ENCODE data around the gene CCDC201. TPM values are rescaled to one million over a fixed set of nuclear protein-coding genes. Genes with fewer than 3 reads are reported as not detected.
A peak's percentile ranks its signal among the peaks of the same experiment; 100 is the strongest.

CCDC201 gene
- total RNA-seq, 1 donor from 2014 or later: not detected

DNA sequence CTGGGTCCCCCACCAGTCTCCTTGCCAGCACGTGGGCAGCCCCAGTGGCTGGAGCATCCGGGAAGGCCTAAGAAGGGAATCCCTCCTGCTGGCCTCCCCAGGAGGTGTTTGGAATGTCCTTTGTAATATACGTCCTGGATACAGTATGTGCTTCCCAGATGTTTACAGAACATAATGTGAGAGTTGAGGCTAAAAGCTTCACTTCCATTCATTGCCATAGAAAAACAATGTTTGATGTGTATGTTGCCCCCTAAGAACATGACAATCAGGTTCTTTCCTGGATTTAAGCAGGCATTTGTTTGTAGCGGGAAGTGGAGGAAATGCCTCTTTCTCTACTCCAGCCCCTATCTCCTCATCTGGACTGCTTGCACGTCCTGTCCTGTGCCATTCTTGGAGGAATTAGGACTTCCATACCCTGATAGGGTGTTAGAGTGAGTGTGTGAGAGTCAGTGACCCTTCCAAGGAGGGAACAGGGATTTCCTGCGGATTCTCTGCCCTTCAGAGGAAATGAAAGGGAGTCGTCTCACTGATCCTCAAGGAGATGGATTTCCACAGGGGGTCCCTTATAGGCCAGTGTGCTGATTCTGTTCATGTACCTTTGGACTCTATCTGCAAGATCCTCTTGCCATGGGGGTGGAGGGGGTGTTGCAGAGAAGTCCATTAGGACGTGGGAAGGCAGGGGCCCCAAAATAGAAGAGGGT is 16.6 kb upstream of the CCDC201 start:
- H3K27ac Mint-ChIP-seq: no peak overlapping the region
- H3K27me3 Mint-ChIP-seq: peaks cover 79% of the 10 kb centered on the region
- H3K4me1 Mint-ChIP-seq (ENCODE audit: unreplicated experiment): peaks cover 6% of the 10 kb centered on the region
- no peak for DNase-seq (ENCODE audit: extremely low spot score, unreplicated experiment)
- H3K36me3 Mint-ChIP-seq: no peaks in the 10 kb centered on the region
- TF ChIP-seq, protein P1, sequence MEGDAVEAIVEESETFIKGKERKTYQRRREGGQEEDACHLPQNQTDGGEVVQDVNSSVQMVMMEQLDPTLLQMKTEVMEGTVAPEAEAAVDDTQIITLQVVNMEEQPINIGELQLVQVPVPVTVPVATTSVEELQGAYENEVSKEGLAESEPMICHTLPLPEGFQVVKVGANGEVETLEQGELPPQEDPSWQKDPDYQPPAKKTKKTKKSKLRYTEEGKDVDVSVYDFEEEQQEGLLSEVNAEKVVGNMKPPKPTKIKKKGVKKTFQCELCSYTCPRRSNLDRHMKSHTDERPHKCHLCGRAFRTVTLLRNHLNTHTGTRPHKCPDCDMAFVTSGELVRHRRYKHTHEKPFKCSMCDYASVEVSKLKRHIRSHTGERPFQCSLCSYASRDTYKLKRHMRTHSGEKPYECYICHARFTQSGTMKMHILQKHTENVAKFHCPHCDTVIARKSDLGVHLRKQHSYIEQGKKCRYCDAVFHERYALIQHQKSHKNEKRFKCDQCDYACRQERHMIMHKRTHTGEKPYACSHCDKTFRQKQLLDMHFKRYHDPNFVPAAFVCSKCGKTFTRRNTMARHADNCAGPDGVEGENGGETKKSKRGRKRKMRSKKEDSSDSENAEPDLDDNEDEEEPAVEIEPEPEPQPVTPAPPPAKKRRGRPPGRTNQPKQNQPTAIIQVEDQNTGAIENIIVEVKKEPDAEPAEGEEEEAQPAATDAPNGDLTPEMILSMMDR (conservative IDR thresholded peaks at IDR 0.05): no peak
- H3K9me3 Mint-ChIP-seq: no peaks in the 10 kb centered on the region
- H3K4me3 Mint-ChIP-seq: peak overlapping the region; percentile 65

DNA sequence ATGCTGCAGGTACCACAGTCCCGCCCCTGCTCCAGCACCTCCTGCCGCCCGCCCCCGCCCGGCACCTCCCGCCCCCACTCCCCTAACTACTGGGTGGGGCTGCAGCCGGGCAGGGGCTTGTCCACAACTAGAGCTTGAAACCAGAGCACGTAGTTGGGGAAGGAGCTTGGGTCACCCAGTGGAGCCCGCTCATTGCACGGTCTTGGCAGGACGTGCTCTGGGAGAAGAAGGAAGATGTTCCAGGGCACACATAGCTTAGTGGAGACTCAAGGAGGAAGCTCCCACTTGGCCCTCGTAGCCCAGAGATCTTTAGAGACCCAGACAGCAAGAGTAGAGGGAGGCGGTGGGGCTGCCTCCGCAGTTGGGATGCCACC is 16.1 kb upstream of the CCDC201 start:
- Mint-ChIP-seq H3K27me3 (peaks cover 77% of the 10 kb centered on the region), H3K4me1 (ENCODE audit: unreplicated experiment) (peaks cover 6% of the 10 kb centered on the region), H3K36me3 (no peaks in the 10 kb centered on the region), H3K9me3 (no peaks in the 10 kb centered on the region), H3K4me3 (peak overlapping the region; percentile 85), H3K27ac (no peak overlapping the region)
- DNase-seq (ENCODE audit: extremely low spot score, unreplicated experiment): no peak
- TF ChIP-seq, protein P1 (conservative IDR thresholded peaks at IDR 0.05): no peak

DNA sequence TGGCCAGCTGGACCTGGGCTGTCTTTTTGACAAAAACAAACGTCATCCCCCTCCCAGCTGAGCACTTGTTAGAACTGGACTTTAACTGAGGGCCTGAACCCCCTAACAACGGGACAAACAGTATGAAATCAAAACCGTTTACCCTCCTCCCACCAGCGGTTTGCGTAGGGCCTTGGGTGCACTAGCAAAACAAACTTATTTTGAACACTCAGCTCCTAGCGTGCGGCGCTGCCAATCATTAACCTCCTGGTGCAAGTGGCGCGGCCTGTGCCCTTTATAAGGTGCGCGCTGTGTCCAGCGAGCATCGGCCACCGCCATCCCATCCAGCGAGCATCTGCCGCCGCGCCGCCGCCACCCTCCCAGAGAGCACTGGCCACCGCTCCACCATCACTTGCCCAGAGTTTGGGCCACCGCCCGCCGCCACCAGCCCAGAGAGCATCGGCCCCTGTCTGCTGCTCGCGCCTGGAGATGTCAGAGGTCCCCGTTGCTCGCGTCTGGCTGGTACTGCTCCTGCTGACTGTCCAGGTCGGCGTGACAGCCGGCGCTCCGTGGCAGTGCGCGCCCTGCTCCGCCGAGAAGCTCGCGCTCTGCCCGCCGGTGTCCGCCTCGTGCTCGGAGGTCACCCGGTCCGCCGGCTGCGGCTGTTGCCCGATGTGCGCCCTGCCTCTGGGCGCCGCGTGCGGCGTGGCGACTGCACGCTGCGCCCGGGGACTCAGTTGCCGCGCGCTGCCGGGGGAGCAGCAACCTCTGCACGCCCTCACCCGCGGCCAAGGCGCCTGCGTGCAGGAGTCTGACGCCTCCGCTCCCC is 15.5 kb upstream of the CCDC201 start, which contains the start of gene IGFBP1:
Gene IGFBP1 (plus strand): TSS at position 304 of the 808 bp plus-strand sequence. CDS start 165 bp downstream, at position 469.
- TF ChIP-seq, protein P1 (conservative IDR thresholded peaks at IDR 0.05): no peak
- Mint-ChIP-seq H3K36me3 (no peaks in the 10 kb centered on the region), H3K27ac (no peak within 1 kb of the TSS), H3K9me3 (no peaks in the 10 kb centered on the region), H3K27me3 (peaks cover 75% of the 10 kb centered on the region), H3K4me3 (peak within 1 kb of the TSS; percentile 85), H3K4me1 (ENCODE audit: unreplicated experiment) (peaks cover 6% of the 10 kb centered on the region)
- DNase-seq (ENCODE audit: extremely low spot score, unreplicated experiment): no peak

DNA sequence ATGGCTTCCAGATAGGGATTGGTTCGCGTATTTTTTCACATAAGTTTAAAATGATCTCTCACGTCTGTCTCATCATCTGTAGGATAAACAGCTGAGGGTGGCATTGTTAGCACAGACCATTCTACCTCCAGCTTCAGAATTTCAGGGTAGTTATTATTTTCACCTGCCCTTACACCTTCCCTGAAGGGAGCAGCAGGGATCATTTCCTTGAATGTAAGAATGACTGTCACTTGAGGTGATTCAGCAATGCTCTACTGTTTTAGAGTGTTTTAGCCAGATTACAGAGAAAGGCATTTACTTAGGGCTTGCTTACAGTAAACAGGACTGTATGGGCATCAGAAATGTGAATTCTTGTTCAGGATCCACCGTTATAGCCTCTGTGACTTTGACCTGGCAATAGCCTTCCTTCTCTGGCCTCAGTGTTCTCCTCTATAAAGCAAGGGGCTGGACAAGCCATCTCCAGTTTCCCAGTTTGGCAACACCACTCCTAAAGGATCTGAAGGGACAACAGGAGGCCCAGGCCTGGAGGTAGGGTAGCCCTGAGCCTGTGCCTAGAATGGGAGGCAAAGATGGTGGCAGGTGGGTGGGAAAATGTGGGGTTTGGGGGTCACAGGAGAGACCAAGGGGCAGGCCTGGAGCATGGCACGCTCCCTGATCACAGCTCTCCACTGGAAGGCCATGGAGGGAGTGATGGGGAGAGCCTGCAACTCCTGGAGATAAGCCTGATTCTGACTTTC is 14.2 kb upstream of the CCDC201 start:
- H3K27ac Mint-ChIP-seq: no peak overlapping the region
- peaks cover 71% of the 10 kb centered on the region for H3K27me3 Mint-ChIP-seq
- TF ChIP-seq, protein P1 (conservative IDR thresholded peaks at IDR 0.05): no peak
- H3K36me3 Mint-ChIP-seq: no peaks in the 10 kb centered on the region
- peaks cover 6% of the 10 kb centered on the region for H3K4me1 Mint-ChIP-seq (ENCODE audit: unreplicated experiment)
- H3K9me3 Mint-ChIP-seq: no peaks in the 10 kb centered on the region
- H3K4me3 Mint-ChIP-seq: no peak overlapping the region
- no peak for DNase-seq (ENCODE audit: extremely low spot score, unreplicated experiment)

DNA sequence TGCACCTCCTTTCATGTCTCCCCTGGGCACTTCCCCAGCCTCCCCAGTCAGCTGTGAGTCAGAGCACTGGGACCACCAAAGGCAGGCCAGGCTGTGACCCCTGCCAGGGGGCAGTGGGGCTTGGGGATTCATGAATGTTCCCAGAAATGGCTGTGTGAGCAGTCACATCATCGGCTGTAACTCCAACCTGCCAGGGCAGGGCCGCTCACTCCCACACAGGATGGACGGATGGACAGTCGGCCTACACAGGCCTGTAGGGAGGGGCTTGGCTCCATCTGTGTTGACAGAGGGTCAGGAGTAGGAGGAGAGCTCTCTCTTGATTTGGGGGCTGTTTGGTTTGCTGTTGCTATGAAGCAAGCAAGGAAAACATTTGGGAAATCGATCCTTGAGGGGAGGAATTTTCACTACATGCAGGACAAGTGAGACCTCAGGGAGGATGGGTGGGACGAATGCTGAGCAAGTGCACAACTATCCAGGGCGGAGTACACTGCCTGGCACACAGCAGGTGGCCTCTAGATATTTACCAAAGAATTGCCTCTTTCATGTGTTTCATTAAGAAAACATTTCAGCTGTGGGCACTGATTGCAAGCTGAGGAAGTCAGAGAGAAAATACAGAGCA is 12.5 kb upstream of the CCDC201 start:
- TF ChIP-seq, protein P1 (conservative IDR thresholded peaks at IDR 0.05): no peak
- Mint-ChIP-seq H3K4me1 (ENCODE audit: unreplicated experiment) (peaks cover 6% of the 10 kb centered on the region), H3K4me3 (no peak overlapping the region), H3K27ac (no peak overlapping the region), H3K36me3 (no peaks in the 10 kb centered on the region), H3K9me3 (no peaks in the 10 kb centered on the region), H3K27me3 (peaks cover 61% of the 10 kb centered on the region)
- no peak for DNase-seq (ENCODE audit: extremely low spot score, unreplicated experiment)

All from type B pancreatic cell (in vitro differentiated cells).